WTC11 (cell line): ENCODE results near the gene RETREG1.

ENCODE experiments used
- E2F1 ChIP-seq: sonication (generic); formaldehyde crosslinking; IDR thresholded peaks from 2 replicates; pipeline ENCODE4 v1.8.0; 2022; ENCODE audit warnings: mild to moderate bottlenecking, missing genetic modification reagents
- ESRRA ChIP-seq: sonication (generic); formaldehyde crosslinking; IDR thresholded peaks from 2 replicates; pipeline ENCODE4 v1.8.1; 2022; ENCODE audit warnings: mild to moderate bottlenecking, missing genetic modification reagents, borderline replicate concordance
- FOXJ3 ChIP-seq: sonication (generic); formaldehyde crosslinking; IDR thresholded peaks from 2 replicates; pipeline ENCODE4 v1.9.0; 2021; ENCODE audit warnings: missing genetic modification reagents, mild to moderate bottlenecking, borderline replicate concordance
- GABPB1 ChIP-seq: sonication (generic); formaldehyde crosslinking; IDR thresholded peaks from 2 replicates; pipeline ENCODE4 v1.8.1; 2023; ENCODE audit warnings: mild to moderate bottlenecking, missing genetic modification reagents
- NR3C1 ChIP-seq: sonication (generic); formaldehyde crosslinking; conservative IDR thresholded peaks from 2 replicates; pipeline ENCODE4 v1.8.1; 2023; ENCODE audit warnings: low read depth, mild to moderate bottlenecking, missing genetic modification reagents
- TP53 ChIP-seq: sonication (generic); formaldehyde crosslinking; IDR thresholded peaks from 2 replicates; pipeline ENCODE4 v1.8.1; 2023; ENCODE audit warnings: mild to moderate bottlenecking, missing genetic modification reagents
- ZBTB21 ChIP-seq: sonication (generic); formaldehyde crosslinking; IDR thresholded peaks from 2 replicates; pipeline ENCODE4 v1.8.1; 2023; ENCODE audit warnings: mild to moderate bottlenecking, missing genetic modification reagents, borderline replicate concordance
- ZNF121 ChIP-seq: sonication (generic); formaldehyde crosslinking; IDR thresholded peaks from 2 replicates; pipeline ENCODE4 v1.8.0; 2023; ENCODE audit warnings: missing genetic modification reagents
- ZNF512 ChIP-seq: sonication (generic); formaldehyde crosslinking; IDR thresholded peaks from 2 replicates; pipeline ENCODE4 v1.8.1; 2022; ENCODE audit warnings: missing genetic modification reagents, borderline replicate concordance
- TF ChIP-seq, protein P1 (sequence below): fragments of 200-600 bp; IDR thresholded peaks from 2 replicates; pipeline ENCODE4 v1.8.0; 2022; ENCODE audit warnings: antibody characterized with exemption
- TF ChIP-seq, protein P2 (sequence below): sonication (generic); formaldehyde crosslinking; conservative IDR thresholded peaks from 2 replicates; pipeline ENCODE4 v1.8.1; 2022; ENCODE audit warnings: mild to moderate bottlenecking, missing genetic modification reagents
- TF ChIP-seq, protein P3 (sequence below): sonication (generic); formaldehyde crosslinking; IDR thresholded peaks from 2 replicates; pipeline ENCODE4 v1.8.0; 2022; ENCODE audit warnings: mild to moderate bottlenecking, missing genetic modification reagents
- TF ChIP-seq, protein P4 (sequence below): sonication (generic); formaldehyde crosslinking; IDR thresholded peaks from 2 replicates; pipeline ENCODE4 v1.8.1; 2022; ENCODE audit warnings: low read depth, missing genetic modification reagents, borderline replicate concordance

DNA sequence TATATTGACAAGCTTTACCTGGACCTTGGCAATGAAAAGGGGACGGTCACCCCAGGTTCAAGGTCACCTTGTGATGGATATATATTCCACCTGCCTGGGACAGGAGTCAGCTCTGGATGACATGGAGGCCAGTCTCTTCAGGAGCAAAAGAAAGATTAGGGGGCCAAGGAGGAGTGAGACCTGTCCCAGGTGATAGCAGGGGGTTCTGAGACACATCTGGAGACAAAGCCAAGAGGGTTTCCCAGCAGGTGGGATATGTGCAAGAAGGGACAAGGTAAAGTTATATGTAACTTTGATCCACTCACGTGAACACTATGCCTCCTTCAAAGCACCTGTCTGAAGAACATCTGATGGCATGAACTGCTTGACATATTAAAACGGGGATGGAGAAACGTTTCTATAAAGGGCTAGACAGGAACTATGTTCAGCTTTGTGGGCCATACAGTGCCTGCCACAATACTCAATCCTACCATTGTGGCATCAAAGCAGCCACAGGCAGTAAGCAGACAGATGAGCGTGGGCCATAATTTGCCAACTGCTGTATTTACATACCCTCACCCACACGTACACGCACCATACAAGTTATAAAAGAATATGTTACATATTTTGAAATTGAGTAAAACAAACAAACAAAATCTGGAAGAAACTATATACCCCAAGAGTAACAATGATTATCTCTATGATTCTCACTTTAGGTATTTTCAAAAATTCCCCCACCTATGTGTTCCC lies 88.3 kb downstream of the RETREG1 start:
- no peak for TF ChIP-seq E2F1 (CRISPR knock-in tag)
- TF ChIP-seq, protein P1, sequence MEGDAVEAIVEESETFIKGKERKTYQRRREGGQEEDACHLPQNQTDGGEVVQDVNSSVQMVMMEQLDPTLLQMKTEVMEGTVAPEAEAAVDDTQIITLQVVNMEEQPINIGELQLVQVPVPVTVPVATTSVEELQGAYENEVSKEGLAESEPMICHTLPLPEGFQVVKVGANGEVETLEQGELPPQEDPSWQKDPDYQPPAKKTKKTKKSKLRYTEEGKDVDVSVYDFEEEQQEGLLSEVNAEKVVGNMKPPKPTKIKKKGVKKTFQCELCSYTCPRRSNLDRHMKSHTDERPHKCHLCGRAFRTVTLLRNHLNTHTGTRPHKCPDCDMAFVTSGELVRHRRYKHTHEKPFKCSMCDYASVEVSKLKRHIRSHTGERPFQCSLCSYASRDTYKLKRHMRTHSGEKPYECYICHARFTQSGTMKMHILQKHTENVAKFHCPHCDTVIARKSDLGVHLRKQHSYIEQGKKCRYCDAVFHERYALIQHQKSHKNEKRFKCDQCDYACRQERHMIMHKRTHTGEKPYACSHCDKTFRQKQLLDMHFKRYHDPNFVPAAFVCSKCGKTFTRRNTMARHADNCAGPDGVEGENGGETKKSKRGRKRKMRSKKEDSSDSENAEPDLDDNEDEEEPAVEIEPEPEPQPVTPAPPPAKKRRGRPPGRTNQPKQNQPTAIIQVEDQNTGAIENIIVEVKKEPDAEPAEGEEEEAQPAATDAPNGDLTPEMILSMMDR: no peak
- no peak for TF ChIP-seq GABPB1
- TF ChIP-seq ZBTB21 (CRISPR knock-in tag): no peak
- TF ChIP-seq NR3C1 (CRISPR knock-in tag): no peak
- TF ChIP-seq, protein P2, sequence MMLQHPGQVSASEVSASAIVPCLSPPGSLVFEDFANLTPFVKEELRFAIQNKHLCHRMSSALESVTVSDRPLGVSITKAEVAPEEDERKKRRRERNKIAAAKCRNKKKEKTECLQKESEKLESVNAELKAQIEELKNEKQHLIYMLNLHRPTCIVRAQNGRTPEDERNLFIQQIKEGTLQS (CRISPR knock-in tag): no peak
- TF ChIP-seq TP53 (CRISPR knock-in tag): no peak
- no peak for TF ChIP-seq ESRRA (CRISPR knock-in tag)
- TF ChIP-seq FOXJ3 (CRISPR knock-in tag): no peak
- TF ChIP-seq, protein P3, sequence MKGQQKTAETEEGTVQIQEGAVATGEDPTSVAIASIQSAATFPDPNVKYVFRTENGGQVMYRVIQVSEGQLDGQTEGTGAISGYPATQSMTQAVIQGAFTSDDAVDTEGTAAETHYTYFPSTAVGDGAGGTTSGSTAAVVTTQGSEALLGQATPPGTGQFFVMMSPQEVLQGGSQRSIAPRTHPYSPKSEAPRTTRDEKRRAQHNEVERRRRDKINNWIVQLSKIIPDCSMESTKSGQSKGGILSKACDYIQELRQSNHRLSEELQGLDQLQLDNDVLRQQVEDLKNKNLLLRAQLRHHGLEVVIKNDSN: no peak
- TF ChIP-seq, protein P4, sequence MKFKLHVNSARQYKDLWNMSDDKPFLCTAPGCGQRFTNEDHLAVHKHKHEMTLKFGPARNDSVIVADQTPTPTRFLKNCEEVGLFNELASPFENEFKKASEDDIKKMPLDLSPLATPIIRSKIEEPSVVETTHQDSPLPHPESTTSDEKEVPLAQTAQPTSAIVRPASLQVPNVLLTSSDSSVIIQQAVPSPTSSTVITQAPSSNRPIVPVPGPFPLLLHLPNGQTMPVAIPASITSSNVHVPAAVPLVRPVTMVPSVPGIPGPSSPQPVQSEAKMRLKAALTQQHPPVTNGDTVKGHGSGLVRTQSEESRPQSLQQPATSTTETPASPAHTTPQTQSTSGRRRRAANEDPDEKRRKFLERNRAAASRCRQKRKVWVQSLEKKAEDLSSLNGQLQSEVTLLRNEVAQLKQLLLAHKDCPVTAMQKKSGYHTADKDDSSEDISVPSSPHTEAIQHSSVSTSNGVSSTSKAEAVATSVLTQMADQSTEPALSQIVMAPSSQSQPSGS (CRISPR knock-in tag): no peak
- no peak for TF ChIP-seq ZNF121
- no peak for TF ChIP-seq ZNF512 (CRISPR knock-in tag)
